IMR-90 (cell line): ENCODE data around the gene UBA52. TPM values are rescaled to one million over a fixed set of nuclear protein-coding genes. Genes with fewer than 3 reads are reported as not detected.

ENCODE experiments used
- ATAC-seq: fragments of 200-7000 bp; cut with Tn5 transposase; 2 replicates; pipeline ENCODE4 v1.9.1; 2020; ENCODE audit warnings: low read depth, mild to moderate bottlenecking, moderate library complexity
- BruUV-seq: library from RNA; stranded (reverse); fragments of 400-500 nt; replicated peaks from 2 replicates; lab custom pipeline; 2021; lab: Mats Ljungman, UMichigan
- CTCF ChIA-PET: fragments of 300-600 bp; formaldehyde crosslinking; extraction: SDS; loops from one replicate; lab custom pipeline; 2021; ENCODE audit warnings: antibody characterized with exemption; lab: Yijun Ruan, JAX
- POLR2A ChIA-PET: fragments of 300-600 bp; sonication (Branson Sonifier 250); formaldehyde crosslinking; loops from one replicate; lab custom pipeline; 2022; ENCODE audit warnings: antibody characterized with exemption; ENCODE audit not compliant: unreplicated experiment; lab: Charles Lee
- DNase-seq: peaks from one replicate; pipeline ENCODE4 v3.0.0; 2013
- H2AFZ ChIP-seq: replicated peaks from 2 replicates; pipeline ENCODE3; 2013; ENCODE audit warnings: low read length, mild to moderate bottlenecking; ENCODE audit not compliant: poor library complexity
- H2AK5ac ChIP-seq: 2 replicates; pipeline ENCODE4 v1.6.1; 2013; ENCODE audit warnings: low read depth, low read length, inconsistent platforms
- H2AK9ac ChIP-seq: replicated peaks from 2 replicates; pipeline ENCODE3; 2013; ENCODE audit warnings: mild to moderate bottlenecking, low read depth, low read length, moderate library complexity; ENCODE audit not compliant: poor library complexity
- H2BK120ac ChIP-seq: 2 replicates; pipeline ENCODE4 v1.6.1; 2013; ENCODE audit warnings: low read depth, low read length, inconsistent platforms
- H2BK15ac ChIP-seq: 3 replicates; pipeline ENCODE4 v1.6.1; 2013; ENCODE audit warnings: low read depth, low read length, inconsistent platforms
- H2BK20ac ChIP-seq: 2 replicates; pipeline ENCODE4 v1.6.1; 2013; ENCODE audit warnings: low read depth, mild to moderate bottlenecking, inconsistent platforms, low read length, moderate library complexity
- H2BK5ac ChIP-seq: 2 replicates; pipeline ENCODE4 v1.6.1; 2013; ENCODE audit warnings: mild to moderate bottlenecking, low read depth, low read length, inconsistent platforms; ENCODE audit not compliant: poor library complexity, severe bottlenecking
- H3K14ac ChIP-seq: replicated peaks from 2 replicates; pipeline ENCODE4 v1.6.1; 2013; ENCODE audit warnings: low read depth, low read length, inconsistent platforms
- H3K18ac ChIP-seq: 2 replicates; pipeline ENCODE4 v1.6.1; 2013; ENCODE audit warnings: low read depth, low read length, control low read depth
- H3K23ac ChIP-seq: 2 replicates; pipeline ENCODE4 v1.6.1; 2013; ENCODE audit warnings: low read depth, low read length, inconsistent platforms
- H3K27ac ChIP-seq: 2 replicates; pipeline ENCODE4 v1.5.1; 2013; ENCODE audit warnings: mild to moderate bottlenecking, control low read depth, low read length; ENCODE audit not compliant: insufficient read depth
- H3K27me3 ChIP-seq: 2 replicates; pipeline ENCODE4 v1.6.1; 2013; ENCODE audit warnings: low read length; ENCODE audit not compliant: control insufficient read depth, insufficient read depth
- H3K36me3 ChIP-seq: 2 replicates; pipeline ENCODE4 v1.6.1; 2013; ENCODE audit warnings: low read length, mixed read lengths; ENCODE audit not compliant: control insufficient read depth, insufficient read depth
- H3K4ac ChIP-seq: 2 replicates; pipeline ENCODE4 v1.6.1; 2013; ENCODE audit warnings: low read depth, low read length, inconsistent platforms
- H3K4me1 ChIP-seq: 2 replicates; pipeline ENCODE4 v1.6.1; 2013; ENCODE audit warnings: low read length, mixed read lengths; ENCODE audit not compliant: control insufficient read depth, insufficient read depth
- H3K4me2 ChIP-seq: 2 replicates; pipeline ENCODE4 v1.6.1; 2013; ENCODE audit warnings: low read depth, mild to moderate bottlenecking, control low read depth, low read length, moderate library complexity
- H3K4me3 ChIP-seq: 2 replicates; pipeline ENCODE4 v1.5.1; 2013; ENCODE audit warnings: low read depth, mild to moderate bottlenecking, control low read depth, low read length, moderate library complexity; ENCODE audit not compliant: insufficient read depth
- H3K56ac ChIP-seq: 2 replicates; pipeline ENCODE4 v1.6.1; 2013; ENCODE audit warnings: low read length, inconsistent platforms; ENCODE audit not compliant: insufficient read depth; ENCODE audit errors: extremely low read depth
- H3K79me1 ChIP-seq, 2 experiments: 2 replicates each; pipeline ENCODE4 v1.6.1; 2013; ENCODE audit warnings: low read length in 2 of 2, inconsistent platforms in 1 of 2, low read depth in 1 of 2
- H3K9ac ChIP-seq: 2 replicates; pipeline ENCODE4 v1.6.1; 2013; ENCODE audit warnings: low read depth, low read length, control low read depth
- H3K9me1 ChIP-seq: 2 replicates; pipeline ENCODE4 v1.6.1; 2013; ENCODE audit warnings: low read length, inconsistent platforms; ENCODE audit not compliant: insufficient read depth
- H3K9me3 ChIP-seq: 2 replicates; pipeline ENCODE4 v1.6.1; 2013; ENCODE audit warnings: low read length; ENCODE audit not compliant: control insufficient read depth, insufficient read depth
- H4K20me1 ChIP-seq: 2 replicates; pipeline ENCODE4 v1.6.1; 2013; ENCODE audit warnings: low read length, inconsistent platforms; ENCODE audit not compliant: insufficient read depth
- H4K5ac ChIP-seq: 2 replicates; pipeline ENCODE4 v1.6.1; 2013; ENCODE audit warnings: mild to moderate bottlenecking, low read depth, low read length, control low read depth
- H4K8ac ChIP-seq, 2 experiments: 2 replicates each; pipeline ENCODE4 v1.6.1; 2013; ENCODE audit warnings: low read depth in 2 of 2, low read length in 2 of 2, control low read depth in 1 of 2, inconsistent platforms in 1 of 2
- H4K91ac ChIP-seq: 2 replicates; pipeline ENCODE4 v1.6.1; 2013; ENCODE audit warnings: low read depth, low read length, inconsistent platforms; ENCODE audit not compliant: insufficient read depth
- BHLHE40 ChIP-seq: fragments of 150-350 bp; IDR thresholded peaks from 2 replicates; pipeline ENCODE4 v1.6.1; 2016; ENCODE audit warnings: mild to moderate bottlenecking, low read depth, low read length
- CEBPB ChIP-seq: IDR thresholded peaks from 2 replicates; pipeline ENCODE4 v1.6.1; 2012; ENCODE audit warnings: low read depth, low read length, improper control_type of control experiment
- ELK1 ChIP-seq: fragments of 150-350 bp; IDR thresholded peaks from 2 replicates; pipeline ENCODE4 v1.6.1; 2016; ENCODE audit warnings: low read depth, mild to moderate bottlenecking, low read length, moderate library complexity, borderline replicate concordance
- NFE2L2 ChIP-seq: fragments of 150-350 bp; IDR thresholded peaks from 2 replicates; pipeline ENCODE4 v1.6.1; 2016; ENCODE audit warnings: low read depth, mild to moderate bottlenecking, low read length
- POLR2A ChIP-seq: IDR thresholded peaks from 2 replicates; pipeline ENCODE4 v1.6.1; 2012; ENCODE audit warnings: mild to moderate bottlenecking, low read depth, low read length
- RAD21 ChIP-seq: IDR thresholded peaks from 2 replicates; pipeline ENCODE4 v1.6.1; 2012; ENCODE audit warnings: low read length, improper control_type of control experiment
- SMC3 ChIP-seq: fragments of 150-350 bp; IDR thresholded peaks from 2 replicates; pipeline ENCODE4 v1.6.1; 2016; ENCODE audit warnings: low read depth, mild to moderate bottlenecking, antibody characterized with exemption, low read length, moderate library complexity
- USF2 ChIP-seq: fragments of 150-350 bp; IDR thresholded peaks from 2 replicates; pipeline ENCODE4 v1.6.1; 2017; ENCODE audit warnings: mild to moderate bottlenecking, antibody characterized with exemption, low read length, low read depth
- WGBS, 2 experiments: methylation state at CpG; one replicate each; pipeline versions ENCODE4 v1.1.5 to v1.1.7; 2013; ENCODE audit warnings: missing lambda C conversion rate in 2 of 2; ENCODE audit not compliant: insufficient read length in 1 of 2; ENCODE audit errors: extremely low coverage in 2 of 2; 5-methylcytosine and 5-hydroxymethylcytosine counted together
- dilution Hi-C: fragments of 300-500 bp; cut with HindIII; formaldehyde crosslinking; loops from one replicate; pipeline ENCODE4 v1.14.3; 2018; ENCODE audit warnings: low sequenced_read_pairs; ENCODE audit not compliant: unreplicated experiment
- in situ Hi-C: fragments of 300-500 bp; cut with MboI; formaldehyde crosslinking; loops from 3 replicates; pipeline ENCODE4 v1.14.3; 2019; ENCODE audit warnings: low sequenced_read_pairs, inconsistent platforms, mixed read lengths
- intact Hi-C: fragments of 100-400 bp; cut with micrococcal nuclease; formaldehyde crosslinking; loops from 2 replicates; pipeline ENCODE4 v1.10.0; 2022
- polyA plus RNA-seq, 3 experiments: library from polyadenylated mRNA; depleted of rRNA; stranded (reverse); fragments of >200 nt; gene quantifications; 2 replicates each; pipeline ENCODE4 v1.2.3, GENCODE V29; 2012; ENCODE audit warnings: low replicate concordance in 1 of 3
- total RNA-seq: library from RNA; depleted of rRNA; stranded (reverse); fragments of >200 nt; gene quantifications from 2 replicates; pipeline ENCODE4 v1.2.3, GENCODE V29; 2012

UBA52 gene
- total and polyA plus RNA-seq, 2 of the 4 experiments (the other 2 are of a cell fraction), result 1,030 to 3,008 TPM

- ChIA-PET CTCF (interaction anchor here (3.0 kb wide), 1 partner anchor 252 kb away, joined by 12 read pairs; no protein-coding TSS in a partner anchor), POLR2A (no interaction called here)
- Histone ChIP-seq H3K9me1 (no peaks in the 10 kb centered on the region), H3K9ac (no peak overlapping the region), H3K9me3 (no peaks in the 10 kb centered on the region), H3K56ac (no peak overlapping the region), H2AK5ac (peak overlapping the region; percentile 9; the same call in 1 of the 2 replicates), H4K91ac (no peak overlapping the region), H3K4me2 (no peak overlapping the region), H3K23ac (no peak overlapping the region), H4K20me1 (peaks cover 9% of the 10 kb centered on the region), H2AFZ (peak overlapping the region; percentile 43), H2BK20ac (no peak overlapping the region), H3K36me3 (peaks cover 4% of the 10 kb centered on the region), H3K27me3 (no peaks in the 10 kb centered on the region; the same call in 1 of the 2 replicates), H3K4ac (no peak overlapping the region), H2AK9ac (peak overlapping the region; percentile 42), H3K27ac (no peak overlapping the region), H3K79me1 (peaks cover 0 to 7% of the 10 kb centered on the region in 2 experiments; a peak in 2 of 4 replicates), H2BK120ac (no peak overlapping the region), H3K4me1 (0 out of 2 replicates have a peak, but pooled peaks cover 2% of the 10 kb centered on the region), H2BK5ac (no peak overlapping the region), H3K4me3 (no peak overlapping the region), H2BK15ac (no peak overlapping the region), H4K5ac (no peak overlapping the region), H4K8ac (no peak overlapping the region), H3K14ac (no peak overlapping the region), H3K18ac (no peak overlapping the region)
- intact Hi-C loops, result no loop called here
- no peak for DNase-seq
- no peak for ATAC-seq
- WGBS, 2 experiments, result 80% methylated on average over 1 of the region's 6 CpGs; no CpG with 5 or more reads in 1 of the 2 experiments
- dilution Hi-C loops, result no loop called here
- TF ChIP-seq ELK1, result no peak
- no peak for TF ChIP-seq POLR2A
- TF ChIP-seq NFE2L2, result no peak
- no peak for TF ChIP-seq SMC3
- TF ChIP-seq USF2, result no peak
- TF ChIP-seq RAD21, result no peak
- no peak for TF ChIP-seq BHLHE40
- TF ChIP-seq CEBPB, result no peak
- no TSS peak for BruUV-seq
- in situ Hi-C loops, result no loop called here
Observed at GRCh38 chr19:18595475-18595874, 23.8 kb downstream of the UBA52 start.
